Osteocyte (in vitro differentiated cells): ENCODE results near the gene TRAF6. TPM values are rescaled to one million over a fixed set of nuclear protein-coding genes. Genes with fewer than 3 reads are reported as not detected.
A peak's percentile ranks its signal among the peaks of the same experiment; 100 is the strongest.
"Not testable (repeated sequence)": the region's sequence is repeated elsewhere in the genome, so short reads cannot be mapped to it uniquely, and the experiment has no call there.

Source experiments
- DNase-seq: peaks from one replicate; pipeline ENCODE4 v3.0.0; 2021; ENCODE audit warnings: mixed read lengths; ENCODE audit not compliant: unreplicated experiment; ENCODE audit errors: extremely low spot score
- H3K27ac Mint-ChIP-seq: one replicate; pipeline ENCODE4 v1.8.0; 2021; ENCODE audit warnings: mild to moderate bottlenecking, mixed read lengths; ENCODE audit not compliant: unreplicated experiment
- H3K27me3 Mint-ChIP-seq: one replicate; pipeline ENCODE4 v1.8.0; 2021; ENCODE audit warnings: mixed read lengths; ENCODE audit not compliant: unreplicated experiment
- H3K36me3 Mint-ChIP-seq: one replicate; pipeline ENCODE4 v1.8.0; 2021; ENCODE audit warnings: mixed read lengths; ENCODE audit not compliant: unreplicated experiment
- H3K4me1 Mint-ChIP-seq: one replicate; pipeline ENCODE4 v1.8.0; 2021; ENCODE audit warnings: mixed read lengths; ENCODE audit not compliant: unreplicated experiment
- H3K4me3 Mint-ChIP-seq: one replicate; pipeline ENCODE4 v1.8.0; 2021; ENCODE audit warnings: mild to moderate bottlenecking, moderate library complexity, mixed read lengths; ENCODE audit not compliant: unreplicated experiment
- H3K9me3 Mint-ChIP-seq: one replicate; pipeline ENCODE4 v1.8.0; 2021; ENCODE audit warnings: mixed read lengths; ENCODE audit not compliant: unreplicated experiment
- CTCF ChIP-seq: fragments of 200-600 bp; sonication (generic); IDR thresholded peaks from 2 replicates; pipeline ENCODE4 v1.5.0; 2021; ENCODE audit warnings: antibody characterized with exemption, mild to moderate bottlenecking, moderate library complexity
- total RNA-seq: library from RNA; stranded (reverse); gene quantifications from 2 replicates; pipeline ENCODE4 v1.2.1, GENCODE V29; 2021

TRAF6 gene
- total RNA-seq, 1 donor from 2014 or later = 13.9 TPM

DNA sequence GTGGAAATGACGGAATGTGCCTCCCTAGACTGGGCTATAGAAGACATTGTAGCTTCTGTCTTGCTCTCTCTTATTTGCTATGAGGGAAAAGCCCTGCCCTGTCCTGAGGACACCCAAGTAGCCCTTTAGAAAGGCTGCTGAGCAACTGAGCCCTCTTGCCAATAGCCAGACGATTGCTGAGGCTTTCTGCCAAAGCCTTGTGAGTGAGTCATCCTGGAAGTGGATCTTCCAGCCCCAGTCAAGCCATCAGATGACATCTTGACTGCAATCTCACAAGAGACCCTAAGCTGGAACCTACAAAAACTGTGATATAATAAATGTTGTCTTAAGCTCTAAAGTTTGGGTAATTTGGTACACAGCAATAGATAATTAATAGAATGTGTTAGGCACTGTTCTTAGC, 3.9 kb upstream of the TRAF6 start:
- TF ChIP-seq CTCF = no peak
- Mint-ChIP-seq H3K36me3 (no peaks in the 10 kb centered on the region), H3K9me3 (peaks cover 6% of the 10 kb centered on the region), H3K4me1 (peaks cover 10% of the 10 kb centered on the region), H3K27ac (no peak overlapping the region), H3K4me3 (no peak overlapping the region), H3K27me3 (peaks cover 11% of the 10 kb centered on the region)
- DNase-seq = no peak

DNA sequence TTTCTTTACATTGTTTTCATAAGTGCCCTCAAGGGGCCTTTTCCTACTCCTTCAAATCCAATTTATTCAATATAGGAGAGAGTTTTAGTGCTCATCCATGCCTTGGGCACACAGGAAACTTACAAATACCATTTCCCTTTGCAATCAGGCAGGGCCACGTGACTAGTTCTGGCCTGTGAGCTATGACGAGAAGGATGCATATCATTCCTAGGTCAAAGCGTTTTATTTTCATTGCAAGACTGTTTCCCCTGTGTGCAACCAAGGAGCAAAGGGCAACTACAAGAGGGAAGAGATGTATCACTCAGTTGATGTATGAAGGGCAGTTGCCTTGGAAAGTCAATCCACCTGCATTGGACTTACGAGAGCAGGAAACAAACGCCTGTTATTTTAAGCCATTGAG, 1.9 kb upstream of the TRAF6 start:
- Mint-ChIP-seq H3K4me3 (no peak overlapping the region), H3K36me3 (no peaks in the 10 kb centered on the region), H3K27me3 (peaks cover 3% of the 10 kb centered on the region), H3K9me3 (peaks cover 6% of the 10 kb centered on the region), H3K4me1 (peaks cover 20% of the 10 kb centered on the region), H3K27ac (no peak overlapping the region)
- DNase-seq = no peak
- TF ChIP-seq CTCF = no peak

- not testable (repeated sequence) for DNase-seq, H3K27me3 Mint-ChIP-seq, H3K36me3 Mint-ChIP-seq, H3K27ac Mint-ChIP-seq, H3K9me3 Mint-ChIP-seq
- peak overlapping the region; percentile 97 for H3K4me3 Mint-ChIP-seq
- peaks cover 22% of the 10 kb centered on the region for H3K4me1 Mint-ChIP-seq
These were observed 990 bp upstream of the TRAF6 start for GRCh38 chr11:36511062-36511461.

DNA sequence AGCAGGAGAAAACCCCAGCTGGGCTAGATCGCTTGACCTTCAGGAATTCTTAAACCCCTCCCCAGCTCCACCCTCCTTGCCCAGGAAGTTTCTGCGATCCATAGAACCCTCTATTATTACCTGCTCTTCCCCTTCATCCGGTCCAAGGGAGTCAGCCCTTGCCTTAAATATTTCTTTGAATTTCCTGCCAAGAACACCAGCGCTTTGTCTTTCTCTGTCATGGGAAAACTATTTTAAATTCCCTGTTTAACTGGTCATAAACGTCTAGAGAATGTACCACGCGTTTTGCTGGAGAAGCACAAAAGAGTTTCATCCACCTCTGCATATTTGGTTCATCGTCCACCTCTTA, 496 bp upstream of the TRAF6 start:
- Mint-ChIP-seq H3K9me3 (peaks cover 6% of the 10 kb centered on the region), H3K27ac (peak overlapping the region; percentile 90), H3K4me3 (peak overlapping the region; percentile 97), H3K36me3 (peaks cover under 1% of the 10 kb centered on the region), H3K4me1 (peaks cover 27% of the 10 kb centered on the region), H3K27me3 (no peaks in the 10 kb centered on the region)
- TF ChIP-seq CTCF = no peak
- DNase-seq = no peak

DNA sequence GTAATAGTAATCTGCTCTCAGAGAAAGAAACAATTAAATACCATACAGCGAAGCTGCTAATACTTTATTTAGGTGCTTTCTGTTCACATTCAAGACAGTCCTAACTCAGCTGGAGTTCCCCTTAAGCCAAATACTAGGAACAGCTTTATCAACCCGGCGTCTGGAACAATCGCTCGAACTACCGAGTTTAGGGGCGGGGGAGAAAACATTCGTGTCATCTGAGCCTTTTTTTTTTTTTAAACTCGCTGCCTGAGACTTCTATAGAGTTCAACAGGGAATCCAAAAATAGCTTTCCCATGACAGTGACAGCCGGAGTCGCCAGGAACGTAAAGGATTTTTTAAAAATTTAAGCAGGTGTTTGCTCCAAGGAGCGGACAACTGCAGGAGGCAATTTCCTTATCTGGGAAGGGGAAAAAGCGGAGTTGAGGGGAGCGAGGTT, 852 bp downstream of the TRAF6 start:
- Mint-ChIP-seq H3K36me3 (peaks cover 6% of the 10 kb centered on the region), H3K4me1 (peaks cover 31% of the 10 kb centered on the region), H3K4me3 (peak overlapping the region; percentile 97), H3K9me3 (peaks cover 4% of the 10 kb centered on the region), H3K27ac (peak overlapping the region; percentile 90), H3K27me3 (no peaks in the 10 kb centered on the region)
- no peak for TF ChIP-seq CTCF
- no peak for DNase-seq

DNA sequence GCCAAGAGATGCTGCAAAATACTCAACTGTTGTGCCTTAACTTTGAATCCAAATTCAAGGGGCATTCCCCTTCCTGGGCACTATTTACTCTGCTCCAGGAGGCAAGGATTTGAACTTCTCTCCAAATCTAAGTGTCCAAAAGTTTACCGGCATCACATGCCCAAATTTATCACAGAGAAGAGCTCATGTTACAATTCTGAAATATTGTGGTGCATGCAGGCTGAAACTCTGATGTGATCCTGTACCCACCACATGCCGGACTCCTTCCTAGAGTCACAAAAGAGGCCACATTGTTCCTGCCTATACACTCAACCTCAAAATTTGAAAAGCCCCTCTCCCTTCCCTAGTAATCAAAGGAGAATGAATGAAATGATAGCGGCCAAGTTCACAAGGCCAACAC, 1.3 kb downstream of the TRAF6 start:
- H3K27ac Mint-ChIP-seq = peak overlapping the region; percentile 90

More for the DNA sequence above, 1.3 kb downstream of the TRAF6 start:
- TF ChIP-seq CTCF = no peak
- H3K4me1 Mint-ChIP-seq = peaks cover 31% of the 10 kb centered on the region
- DNase-seq = no peak
- no peaks in the 10 kb centered on the region for H3K9me3 Mint-ChIP-seq
- H3K4me3 Mint-ChIP-seq = peak overlapping the region; percentile 97
- peaks cover 6% of the 10 kb centered on the region for H3K36me3 Mint-ChIP-seq
- H3K27me3 Mint-ChIP-seq = no peaks in the 10 kb centered on the region
